Heart left ventricle (tissue), 16 donors: ENCODE results near the gene NQO1. TPM values are rescaled to one million over a fixed set of nuclear protein-coding genes. Genes with fewer than 3 reads are reported as not detected.

Experiments
- ATAC-seq, 4 donors: fragments of 200-7000 bp; cut with Tn5 transposase; one replicate each; pipeline ENCODE4 v1.9.1; 2020 to 2022; ENCODE audit warnings: moderate library complexity in 4 of 4, mild to moderate bottlenecking in 3 of 4, moderate number of reproducible peaks in 1 of 4
- DNase-seq, 5 donors: peaks; one replicate each; pipeline ENCODE4 v3.0.0-alpha.2; 2020
- H3K27ac ChIP-seq, 12 donors: fragments of 200-600 bp; sonication (generic) in 4 of 12; one replicate each; pipeline versions ENCODE4 v1.5.0 to v1.8.0; 2016 to 2022; ENCODE audit warnings: mild to moderate bottlenecking in 2 of 12
- H3K27me3 ChIP-seq, 9 donors: fragments of 200-600 bp; sonication (generic) in 2 of 9; one replicate each; pipeline versions ENCODE4 v1.5.1 to v1.8.0; 2016 to 2022; ENCODE audit warnings: mild to moderate bottlenecking in 3 of 9
- H3K36me3 ChIP-seq, 9 donors: fragments of 200-600 bp; sonication (generic) in 2 of 9; one replicate each; pipeline versions ENCODE4 v1.5.0 to v1.8.0; 2018 to 2022; ENCODE audit warnings: mild to moderate bottlenecking in 2 of 9
- H3K4me1 ChIP-seq, 12 donors: fragments of 200-600 bp; sonication (generic) in 4 of 12; one replicate each; pipeline versions ENCODE4 v1.5.0 to v1.8.0; 2016 to 2022; ENCODE audit warnings: mild to moderate bottlenecking in 3 of 12
- H3K4me3 ChIP-seq, 12 donors: fragments of 200-600 bp; sonication (generic) in 4 of 12; one replicate each; pipeline versions ENCODE4 v1.5.0 to v1.8.0; 2017 to 2022; ENCODE audit warnings: mild to moderate bottlenecking in 9 of 12, moderate library complexity in 4 of 12
- H3K9me3 ChIP-seq, 12 donors: fragments of 200-600 bp; sonication (generic) in 4 of 12; one replicate each; pipeline versions ENCODE4 v1.5.0 to v1.8.0; 2016 to 2022; ENCODE audit warnings: mild to moderate bottlenecking in 1 of 12
- CTCF ChIP-seq, 12 donors: fragments of 200-600 bp; sonication (generic) in 4 of 12; IDR thresholded peaks; one replicate each; pipeline versions ENCODE4 v1.5.0 to v1.8.0; 2018 to 2022; ENCODE audit warnings: antibody characterized with exemption in 12 of 12, mild to moderate bottlenecking in 5 of 12
- POLR2A ChIP-seq, 2 donors: fragments of 450-650 bp; IDR thresholded peaks; one replicate each; pipeline ENCODE4 v1.6.1; 2017; ENCODE audit warnings: antibody characterized with exemption in 2 of 2, mild to moderate bottlenecking in 2 of 2, moderate library complexity in 2 of 2
- WGBS, 4 donors: extraction: QIAGEN DNeasy Blood & Tissue Kit in 2 of 4; methylation state at CpG; one replicate each; pipeline versions ENCODE4 v1.1.5 to v1.1.7; 2013 to 2018; 5-methylcytosine and 5-hydroxymethylcytosine counted together
- intact Hi-C, 10 donors: fragments of 100-400 bp; cut with DNase I; formaldehyde crosslinking; loops; one replicate each; pipeline versions ENCODE4 v1.11.1 to v1.14.2; 2022
- polyA plus RNA-seq, 2 donors: library from polyadenylated mRNA; stranded (reverse); fragments of 200-250 nt; gene quantifications; one replicate each; pipeline ENCODE4 v1.2.3, GENCODE V29; 2013
- total RNA-seq, 9 donors: library from RNA; depleted of rRNA in 2 of 9; stranded (reverse); fragments of >200 nt in 2 of 9; fragmentation: NEBNext Ultra II Directional in 3 of 9; extraction: Animal tissue kit (Norgen Biotek cat#: 25700) in 3 of 9; gene quantifications; one replicate each; pipeline versions ENCODE4 v1.1.0 to v1.2.4, GENCODE V29; 2016 to 2023
- donor health status: ischemic (EF 13 %, LVEDD 7.1; RV severe dilation, severe dysfunction).
- donor health status: healthy with polysubstance abuse.
- donor health status: DM: no; HTN: yes; CAD: no.
- donor health status: DM: no; HTN: no; CAD: no.
- donor health status: ischemic (EF 25% LVEDD 6.9; RV normal size, moderate dysfunction).
- donor health status: ischemic (EF 25% LVEDD 5.7; RV mildly dilated, moderate dysfunction).
- donor health status: healthy.
- donor health status: DM: yes; HTN: yes; CAD: no.
- donor health status: ischemic (EF 35%, LVEDD 5.7; RV mildly dilated, moderate dysfunction).
- donor health status: nonischemic (EF 11% LVEDD 7.7; RV severe dilation, severe dysfunction).
- donor health status: DM: yes; HTN: yes; CAD: no.
- donor health status: PGD.
- donor health status: ischemic (EF 29% LVEDD 5.4; RV normal size, mild dysfunction).
- donor health status: nonischemic (EF 23%, LVEDD 6.1; RV moderate dilation, normal function).

Gene NQO1
- total and polyA plus RNA-seq, 11 donors = 7.6 to 76.8 (median 12.8) TPM

GRCh38 chr16:69756705-69757104 is 30.3 kb upstream of the NQO1 start:
- Histone ChIP-seq H3K4me3 (no peak overlapping the region), H3K36me3 (peaks cover 0 to 10% (median 4%) of the 10 kb centered on the region in 9 donors), H3K27me3 (no peaks in the 10 kb centered on the region), H3K9me3 (no peaks in the 10 kb centered on the region), H3K4me1 (peaks cover 0 to 26% (median 17%) of the 10 kb centered on the region in 12 donors), H3K27ac (no peak overlapping the region)
- 91 to 93% (median 91%) methylated on average over 10 of the region's 10 CpGs for WGBS, 4 donors
- DNase-seq (no peak), ATAC-seq (no peak)
- TF ChIP-seq POLR2A (IDR thresholded peaks at IDR 0.05) (no peak), CTCF (IDR thresholded peaks at IDR 0.05) (no peak)
- intact Hi-C loops = loop anchor here in 4 of 10 donors (5.0 to 10.0 kb wide), 3 partner anchors 192 to 362 kb away; partner anchors contain the start of gene NFAT5 (in 1 of the 4)

- Histone ChIP-seq H3K4me1 (peaks cover 0 to 25% (median 15%) of the 10 kb centered on the region in 12 donors), H3K36me3 (peaks cover 0 to 30% (median 23%) of the 10 kb centered on the region in 9 donors), H3K4me3 (peak within 1 kb of the TSS; percentile 67 to 97 (median 82)), H3K27me3 (no peaks in the 10 kb centered on the region), H3K9me3 (no peaks in the 10 kb centered on the region), H3K27ac (peak within 1 kb of the TSS in 11 of 12 donors; percentile 43 to 82 (median 76))
- peak; percentile 97 to 99 (median 98) for ATAC-seq
- 0 to 1% (median 1%) methylated on average over 42 to 58 of the region's 58 CpGs for WGBS, 4 donors
- peak; percentile 94 to 99 (median 97) for DNase-seq
- intact Hi-C loops = loop anchor here (1.0 to 10.0 kb wide), 11 partner anchors 42 to 360 kb away; partner anchors contain the start of gene NFAT5 (in 1 of the 10)
- TF ChIP-seq POLR2A (IDR thresholded peaks at IDR 0.05) = peak in 1 of 2 donors; percentile 68
- peak; percentile 96 to 100 (median 99) for TF ChIP-seq CTCF (IDR thresholded peaks at IDR 0.05)
Observed at GRCh38 chr16:69754469-69755310, 28.3 kb upstream of the NQO1 start, which contains the start of gene NOB1. TSS of gene NOB1 (minus strand) at chr16:69754926. CDS start at chr16:69754910, 16 bp downstream.

- peaks cover 0 to 36% (median 29%) of the 10 kb centered on the region in 9 donors for H3K36me3 ChIP-seq
- H3K27me3 ChIP-seq = no peaks in the 10 kb centered on the region
- intact Hi-C loops = loop anchor here (1.0 to 10.0 kb wide), 11 partner anchors 42 to 359 kb away; partner anchors contain the start of gene NFAT5 (in 1 of the 10)
- peak overlapping the region in 9 of 12 donors; percentile 54 to 82 (median 76) for H3K27ac ChIP-seq
- 15 to 21% (median 18%) methylated on average over 4 of the region's 4 CpGs for WGBS, 4 donors
- ATAC-seq (no peak), DNase-seq (no peak)
- H3K4me1 ChIP-seq = peaks cover 0 to 25% (median 15%) of the 10 kb centered on the region in 12 donors
- no peak for TF ChIP-seq POLR2A (IDR thresholded peaks at IDR 0.05)
- no peak for TF ChIP-seq CTCF (IDR thresholded peaks at IDR 0.05)
- no peaks in the 10 kb centered on the region for H3K9me3 ChIP-seq
- peak overlapping the region; percentile 67 to 97 (median 82) for H3K4me3 ChIP-seq
Observed at GRCh38 chr16:69754143-69754468, 27.7 kb upstream of the NQO1 start.

GRCh38 chr16:69748694-69749345 is 22.5 kb upstream of the NQO1 start:
- no peak for TF ChIP-seq POLR2A (IDR thresholded peaks at IDR 0.05)
- no peak for TF ChIP-seq CTCF (IDR thresholded peaks at IDR 0.05)
- H3K27ac ChIP-seq = no peak overlapping the region
- H3K4me1 ChIP-seq = peaks cover 0 to 15% (median 10%) of the 10 kb centered on the region in 12 donors
- no peaks in the 10 kb centered on the region for H3K9me3 ChIP-seq
- H3K4me3 ChIP-seq = no peak overlapping the region
- H3K36me3 ChIP-seq = peaks cover 0 to 88% (median 82%) of the 10 kb centered on the region in 9 donors
- ATAC-seq (no peak), DNase-seq (no peak)
- no peaks in the 10 kb centered on the region for H3K27me3 ChIP-seq
- intact Hi-C loops = no loop called here
- WGBS, 4 donors = 84 to 88% (median 86%) methylated on average over 20 of the region's 20 CpGs
